GM18951 (cell line): ENCODE data around the gene EPB41L2.
A peak's percentile ranks its signal among the peaks of the same experiment; 100 is the strongest.
"Not testable (repeated sequence)": the region's sequence is repeated elsewhere in the genome, so short reads cannot be mapped to it uniquely, and the experiment has no call there.

Source experiments
- POLR2A ChIP-seq: IDR thresholded peaks from 4 replicates; pipeline ENCODE4 v1.6.1; 2011; ENCODE audit warnings: mild to moderate bottlenecking; ENCODE audit not compliant: insufficient read length, insufficient read depth; ENCODE audit errors: extremely low read depth
- in situ Hi-C: fragments of 300-500 bp; cut with MboI; formaldehyde crosslinking; loops from one replicate; pipeline ENCODE4 v1.12.0; 2022; ENCODE audit warnings: low sequenced_read_pairs, mixed read lengths, inconsistent platforms; ENCODE audit not compliant: unreplicated experiment

Gene EPB41L2

GRCh38 chr6:131063028-131063763 lies at the start of gene EPB41L2:
TSS of gene EPB41L2 (minus strand) at chr6:131063245. CDS start at chr6:130956485, 106,760 bp downstream.
- in situ Hi-C loops: no loop called here
- TF ChIP-seq POLR2A: peak; percentile 91

- in situ Hi-C loops: no loop called here
- TF ChIP-seq POLR2A: no peak
Measured at GRCh38 chr6:131112249-131112648, 49.2 kb upstream of the EPB41L2 start.

GRCh38 chr6:131107151-131107550 lies 44.1 kb upstream of the EPB41L2 start:
- in situ Hi-C loops: no loop called here

GRCh38 chr6:131103901-131104300 lies 40.9 kb upstream of the EPB41L2 start:
- in situ Hi-C loops: no loop called here
- no peak for TF ChIP-seq POLR2A

More at GRCh38 chr6:131107151-131107550, 44.1 kb upstream of the EPB41L2 start:
- no peak for TF ChIP-seq POLR2A

GRCh38 chr6:131103296-131103695 lies 40.3 kb upstream of the EPB41L2 start:
- in situ Hi-C loops: no loop called here
- TF ChIP-seq POLR2A: no peak

GRCh38 chr6:131101911-131102680 lies 39.1 kb upstream of the EPB41L2 start:
- in situ Hi-C loops: no loop called here
- no peak for TF ChIP-seq POLR2A

GRCh38 chr6:131096786-131097185 lies 33.7 kb upstream of the EPB41L2 start:
- no peak for TF ChIP-seq POLR2A
- in situ Hi-C loops: no loop called here

- TF ChIP-seq POLR2A: no peak
- in situ Hi-C loops: no loop called here
Measured at GRCh38 chr6:131093334-131093733, 30.3 kb upstream of the EPB41L2 start.

- in situ Hi-C loops: not testable (repeated sequence)
Measured at GRCh38 chr6:131091944-131092343, 28.9 kb upstream of the EPB41L2 start.

- in situ Hi-C loops: not testable (repeated sequence)
Measured at GRCh38 chr6:131090339-131090738, 27.3 kb upstream of the EPB41L2 start.

GRCh38 chr6:131084982-131085381 lies 21.9 kb upstream of the EPB41L2 start:
- in situ Hi-C loops: no loop called here
- TF ChIP-seq POLR2A: no peak

GRCh38 chr6:131083687-131084086 lies 20.6 kb upstream of the EPB41L2 start:
- in situ Hi-C loops: no loop called here

GRCh38 chr6:131082335-131082734 lies 19.3 kb upstream of the EPB41L2 start:
- no peak for TF ChIP-seq POLR2A
- in situ Hi-C loops: no loop called here

More at GRCh38 chr6:131083687-131084086, 20.6 kb upstream of the EPB41L2 start:
- no peak for TF ChIP-seq POLR2A

- in situ Hi-C loops: no loop called here
- TF ChIP-seq POLR2A: no peak
Measured at GRCh38 chr6:131080084-131080483, 17.0 kb upstream of the EPB41L2 start.
